Trophoblast cell (in vitro differentiated cells and primary cell): Measurements from ENCODE around the gene SLC38A8.
A peak's percentile ranks its signal among the peaks of the same experiment; 100 is the strongest.

Experiments used
- DNase-seq, 2 donors: peaks; one replicate each; pipeline ENCODE4 v3.0.0-alpha.2; 2016
- H2AFZ ChIP-seq: 2 replicates; pipeline ENCODE4 v1.6.1; 2013; ENCODE audit warnings: low read length, moderate library complexity, mild to moderate bottlenecking; ENCODE audit not compliant: insufficient read depth, poor library complexity
- H2AK5ac ChIP-seq: 2 replicates; pipeline ENCODE4 v1.6.1; 2013; ENCODE audit warnings: mild to moderate bottlenecking, low read length
- H2BK120ac ChIP-seq: 2 replicates; pipeline ENCODE4 v1.6.1; 2013; ENCODE audit warnings: low read length, mild to moderate bottlenecking, moderate library complexity; ENCODE audit not compliant: insufficient read depth, poor library complexity
- H2BK12ac ChIP-seq: 2 replicates; pipeline ENCODE4 v1.6.1; 2013; ENCODE audit warnings: mild to moderate bottlenecking, low read length, moderate library complexity
- H2BK5ac ChIP-seq: 2 replicates; pipeline ENCODE4 v1.6.1; 2013; ENCODE audit warnings: low read length, low read depth, moderate library complexity, mild to moderate bottlenecking; ENCODE audit not compliant: poor library complexity
- H3K14ac ChIP-seq: 2 replicates; pipeline ENCODE4 v1.6.1; 2013; ENCODE audit warnings: mild to moderate bottlenecking, low read length
- H3K18ac ChIP-seq: 2 replicates; pipeline ENCODE4 v1.6.1; 2013; ENCODE audit warnings: mild to moderate bottlenecking, low read length
- H3K23ac ChIP-seq: 2 replicates; pipeline ENCODE4 v1.6.1; 2013; ENCODE audit warnings: low read length
- H3K27ac ChIP-seq: 2 replicates; pipeline ENCODE4 v1.5.1; 2013; ENCODE audit warnings: low read depth, mild to moderate bottlenecking, inconsistent platforms, low read length, moderate library complexity
- H3K27me3 ChIP-seq: 2 replicates; pipeline ENCODE4 v1.6.1; 2013; ENCODE audit warnings: inconsistent platforms, mild to moderate bottlenecking, low read length, moderate library complexity; ENCODE audit not compliant: insufficient read depth
- H3K36me3 ChIP-seq, 2 experiments: 1 replicate in 1 of 2; 2 replicates in 1 of 2; pipeline ENCODE4 v1.6.1; 2013; ENCODE audit warnings: low read length in 2 of 2, mild to moderate bottlenecking in 2 of 2, moderate library complexity in 1 of 2; ENCODE audit not compliant: insufficient read depth in 2 of 2, control insufficient read depth in 1 of 2
- H3K4ac ChIP-seq: 2 replicates; pipeline ENCODE4 v1.6.1; 2013; ENCODE audit warnings: low read depth, mild to moderate bottlenecking, low read length, moderate library complexity
- H3K4me1 ChIP-seq, 2 experiments: 1 replicate in 1 of 2; 2 replicates in 1 of 2; pipeline ENCODE4 v1.6.1; 2013; ENCODE audit warnings: low read length in 2 of 2, mild to moderate bottlenecking in 2 of 2, moderate library complexity in 1 of 2; ENCODE audit not compliant: insufficient read depth in 2 of 2, control insufficient read depth in 1 of 2
- H3K4me2 ChIP-seq: 2 replicates; pipeline ENCODE4 v1.6.1; 2013; ENCODE audit warnings: inconsistent platforms, mild to moderate bottlenecking, low read length, moderate library complexity
- H3K4me3 ChIP-seq: 2 replicates; pipeline ENCODE4 v1.5.1; 2013; ENCODE audit warnings: mild to moderate bottlenecking, low read depth, low read length, inconsistent platforms
- H3K79me1 ChIP-seq: one replicate; pipeline ENCODE4 v1.6.1; 2013; ENCODE audit warnings: low read length
- H3K79me2 ChIP-seq: 2 replicates; pipeline ENCODE4 v1.6.1; 2013; ENCODE audit warnings: low read length, mild to moderate bottlenecking; ENCODE audit not compliant: control insufficient read depth, insufficient read depth, poor library complexity
- H3K9ac ChIP-seq: 2 replicates; pipeline ENCODE4 v1.6.1; 2013; ENCODE audit warnings: mild to moderate bottlenecking, low read length
- H3K9me3 ChIP-seq: 2 replicates; pipeline ENCODE4 v1.6.1; 2013; ENCODE audit warnings: low read depth, mild to moderate bottlenecking, control low read depth, inconsistent platforms, low read length; ENCODE audit not compliant: insufficient read depth
- H4K12ac ChIP-seq: 2 replicates; pipeline ENCODE4 v1.6.1; 2013; ENCODE audit warnings: low read depth, mild to moderate bottlenecking, low read length, moderate library complexity
- H4K8ac ChIP-seq: 2 replicates; pipeline ENCODE4 v1.6.1; 2013; ENCODE audit warnings: low read depth, mild to moderate bottlenecking, low read length, moderate library complexity
- H4K91ac ChIP-seq: one replicate; pipeline ENCODE4 v1.6.1; 2013; ENCODE audit warnings: low read depth, mild to moderate bottlenecking, low read length, moderate library complexity
- WGBS: extraction: QIAGEN DNeasy Blood & Tissue Kit; methylation state at CpG from one replicate; pipeline ENCODE4 v1.1.7; 2013; ENCODE audit warnings: missing lambda C conversion rate; ENCODE audit not compliant: insufficient read length, insufficient coverage; ENCODE audit errors: extremely low coverage; 5-methylcytosine and 5-hydroxymethylcytosine counted together

Gene SLC38A8

DNA sequence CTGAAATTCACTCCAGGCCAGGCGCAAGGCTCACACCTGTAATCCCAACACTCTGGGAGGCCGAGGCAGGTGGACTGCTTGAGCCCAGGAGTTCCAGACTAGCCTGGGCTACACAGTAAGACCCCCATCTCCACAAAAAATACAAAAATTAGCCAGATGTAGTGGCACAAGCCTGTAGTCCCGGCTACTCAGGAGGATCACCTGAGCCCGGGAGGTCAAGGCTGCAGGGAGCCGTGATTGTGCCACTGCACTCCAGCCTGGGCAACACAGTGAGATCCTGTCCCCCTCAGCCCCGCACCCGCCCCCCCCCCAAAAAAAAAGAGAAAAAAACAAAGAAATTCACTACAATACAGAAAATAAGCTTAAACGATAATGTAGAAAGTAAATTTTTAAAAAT lies 42.7 kb upstream of the SLC38A8 start:
- no peak overlapping the region for H3K14ac ChIP-seq
- H3K9me3 ChIP-seq: peaks cover 2% of the 10 kb centered on the region
- WGBS: no CpG with 5 or more reads among the region's 8 CpGs
- no peak overlapping the region for H2BK120ac ChIP-seq
- no peak overlapping the region for H2BK12ac ChIP-seq
- H3K4me3 ChIP-seq: no peak overlapping the region
- no peaks in the 10 kb centered on the region for H3K4me1 ChIP-seq
- no peak overlapping the region for H2AK5ac ChIP-seq
- H2AFZ ChIP-seq: no peak overlapping the region
- no peak overlapping the region for H3K18ac ChIP-seq
- no peak overlapping the region for H3K4ac ChIP-seq
- peaks cover 40 to 65% of the 10 kb centered on the region in 2 experiments for H3K36me3 ChIP-seq
- H3K79me2 ChIP-seq: no peaks in the 10 kb centered on the region
- no peaks in the 10 kb centered on the region for H3K79me1 ChIP-seq
- no peak overlapping the region for H2BK5ac ChIP-seq
- H3K9ac ChIP-seq: no peak overlapping the region
- no peak overlapping the region for H4K8ac ChIP-seq
- H3K27me3 ChIP-seq: no peaks in the 10 kb centered on the region
- no peak overlapping the region for H3K4me2 ChIP-seq
- DNase-seq: no peak
- H3K27ac ChIP-seq: no peak overlapping the region
- H3K23ac ChIP-seq: no peak overlapping the region
- H4K12ac ChIP-seq: no peak overlapping the region
- no peak overlapping the region for H4K91ac ChIP-seq

DNA sequence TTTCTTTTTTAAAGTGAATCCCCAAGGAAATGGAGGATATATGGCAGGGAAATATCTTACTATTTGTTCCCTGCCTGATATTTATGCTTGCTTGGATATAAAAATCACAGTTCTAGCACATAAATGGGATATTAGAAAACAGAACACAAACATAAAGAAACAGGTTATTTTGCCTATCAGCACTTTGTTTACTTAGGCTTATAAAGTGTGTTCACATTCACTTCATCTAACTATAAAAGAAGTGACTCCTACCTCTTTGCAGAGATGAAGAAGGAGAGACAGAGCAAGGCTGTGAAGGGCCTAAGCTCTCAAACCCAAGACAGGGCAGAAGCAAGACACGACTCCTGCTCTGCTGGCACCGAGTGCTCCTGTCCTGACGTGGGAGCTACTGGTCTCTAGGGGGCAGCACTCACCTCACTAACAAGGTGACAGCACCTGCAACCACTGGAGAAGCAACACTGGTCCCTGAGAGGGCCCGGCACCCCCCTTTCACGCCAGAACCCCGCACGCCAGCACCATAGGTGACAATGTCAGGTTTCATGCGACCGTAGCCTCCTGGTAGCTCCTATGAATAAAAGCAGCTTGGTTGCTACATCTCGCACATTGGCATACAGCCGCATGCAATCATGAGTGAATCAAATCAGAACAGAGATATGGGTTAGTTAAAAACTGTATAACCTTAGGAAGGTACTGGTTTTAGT lies 42.1 kb upstream of the SLC38A8 start:
- no peak overlapping the region for H3K27ac ChIP-seq
- WGBS: no CpG with 5 or more reads among the region's 11 CpGs

DNA sequence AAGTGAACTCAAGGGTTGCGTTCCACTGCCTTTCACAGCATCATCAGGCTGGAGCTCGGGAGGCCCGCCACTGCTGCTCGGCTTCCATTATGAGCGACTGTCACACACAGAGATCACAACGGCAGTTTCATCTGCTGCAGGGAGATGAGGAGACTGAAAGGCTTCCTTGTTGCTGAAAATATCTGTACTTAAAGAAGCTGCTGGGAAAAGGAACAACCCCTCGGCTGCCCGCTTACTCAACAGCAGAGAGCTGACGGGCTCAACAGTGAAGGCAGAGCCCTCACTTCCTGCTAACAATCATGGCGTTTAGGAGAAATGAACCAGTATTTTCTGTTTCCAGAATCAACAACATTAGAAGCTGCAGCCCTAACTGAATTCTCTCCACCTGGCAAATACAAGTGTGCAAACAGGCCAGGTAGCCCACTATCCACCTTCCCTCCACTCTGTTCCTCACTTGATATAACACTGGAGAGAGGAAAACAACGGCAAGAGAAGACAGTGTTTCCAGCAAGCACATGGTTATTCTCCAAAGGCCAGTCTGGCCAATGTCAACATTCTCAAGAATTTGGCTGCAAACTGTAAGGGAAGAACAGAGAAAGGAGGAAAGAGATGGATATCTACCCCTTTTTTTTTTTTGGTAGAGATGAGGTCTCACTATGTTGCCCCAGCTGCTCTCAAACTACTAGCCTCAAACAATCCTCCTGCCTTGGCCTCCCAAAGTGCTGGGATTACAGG lies 40.4 kb upstream of the SLC38A8 start:
- Histone ChIP-seq H3K79me1 (no peaks in the 10 kb centered on the region), H3K9me3 (peaks cover 2% of the 10 kb centered on the region), H3K9ac (no peak overlapping the region), H4K91ac (no peak overlapping the region), H2AK5ac (no peak overlapping the region), H3K4ac (no peak overlapping the region), H4K12ac (no peak overlapping the region), H2BK120ac (no peak overlapping the region), H3K79me2 (no peaks in the 10 kb centered on the region), H3K27me3 (no peaks in the 10 kb centered on the region), H2AFZ (no peak overlapping the region), H3K27ac (no peak overlapping the region), H3K23ac (no peak overlapping the region), H3K36me3 (peaks cover 38 to 58% of the 10 kb centered on the region in 2 experiments), H4K8ac (no peak overlapping the region), H3K4me2 (no peak overlapping the region), H3K18ac (no peak overlapping the region), H2BK5ac (no peak overlapping the region), H3K14ac (no peak overlapping the region), H2BK12ac (no peak overlapping the region), H3K4me3 (no peak overlapping the region), H3K4me1 (no peaks in the 10 kb centered on the region)
- no peak for DNase-seq
- WGBS: no CpG with 5 or more reads among the region's 11 CpGs

More for the DNA sequence above, 42.1 kb upstream of the SLC38A8 start:
- Histone ChIP-seq H3K9ac (no peak overlapping the region), H2BK120ac (no peak overlapping the region), H3K27me3 (no peaks in the 10 kb centered on the region), H4K8ac (no peak overlapping the region), H4K91ac (no peak overlapping the region), H3K18ac (no peak overlapping the region), H3K4me2 (no peak overlapping the region), H2AFZ (no peak overlapping the region), H3K79me2 (no peaks in the 10 kb centered on the region), H2AK5ac (no peak overlapping the region), H3K4me1 (no peaks in the 10 kb centered on the region), H3K9me3 (peaks cover 2% of the 10 kb centered on the region), H2BK12ac (no peak overlapping the region), H3K79me1 (no peaks in the 10 kb centered on the region), H4K12ac (no peak overlapping the region), H3K36me3 (peaks cover 41 to 65% of the 10 kb centered on the region in 2 experiments), H2BK5ac (no peak overlapping the region), H3K23ac (no peak overlapping the region), H3K14ac (no peak overlapping the region), H3K4me3 (no peak overlapping the region), H3K4ac (no peak overlapping the region)
- DNase-seq: peak; percentile 56 to 71

DNA sequence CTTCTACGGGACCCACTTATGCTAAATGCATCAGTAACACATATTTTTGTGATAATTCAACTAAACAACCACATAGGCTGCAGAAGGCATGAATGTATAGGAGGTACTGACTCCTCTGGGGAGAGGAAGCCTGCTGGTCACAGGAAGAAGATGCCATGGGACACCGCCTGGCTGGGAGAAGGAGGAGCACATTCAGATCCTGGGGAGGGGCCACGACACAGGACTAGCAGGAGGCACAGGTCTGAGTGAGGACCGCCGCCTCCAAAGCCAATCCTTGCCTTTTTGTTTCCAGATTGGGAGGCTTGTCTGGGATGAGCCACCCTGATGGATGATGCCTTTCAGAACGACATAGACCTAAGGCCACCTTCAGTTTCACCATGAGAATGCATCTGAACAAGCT lies 39.5 kb upstream of the SLC38A8 start:
- H3K18ac ChIP-seq: no peak overlapping the region
- H2BK12ac ChIP-seq: no peak overlapping the region
- H4K12ac ChIP-seq: no peak overlapping the region
- no peak overlapping the region for H2AK5ac ChIP-seq
- no peak for DNase-seq
- no peak overlapping the region for H4K8ac ChIP-seq
- no peaks in the 10 kb centered on the region for H3K79me2 ChIP-seq
- no peak overlapping the region for H3K4me2 ChIP-seq
- no peaks in the 10 kb centered on the region for H3K27me3 ChIP-seq
- H2BK120ac ChIP-seq: no peak overlapping the region
- H3K36me3 ChIP-seq: peaks cover 36 to 54% of the 10 kb centered on the region in 2 experiments
- no peak overlapping the region for H3K14ac ChIP-seq
- no peak overlapping the region for H2AFZ ChIP-seq
- no peak overlapping the region for H3K23ac ChIP-seq
- H3K9me3 ChIP-seq: peaks cover 2% of the 10 kb centered on the region
- H3K9ac ChIP-seq: no peak overlapping the region
- H3K4me3 ChIP-seq: no peak overlapping the region
- no CpG with 5 or more reads among the region's 6 CpGs for WGBS
- H3K27ac ChIP-seq: no peak overlapping the region
- no peak overlapping the region for H3K4ac ChIP-seq
- no peaks in the 10 kb centered on the region for H3K79me1 ChIP-seq
- no peaks in the 10 kb centered on the region for H3K4me1 ChIP-seq
- H2BK5ac ChIP-seq: no peak overlapping the region
- no peak overlapping the region for H4K91ac ChIP-seq
